MM.1S (cell line): ENCODE data around the gene FCHO2.

ENCODE experiments used
- EZH2 ChIP-seq: fragments of 300-600 bp; sonication (generic); optimal IDR thresholded peaks from 2 replicates; pipeline ENCODE3; 2017; ENCODE audit warnings: low read depth, mild to moderate bottlenecking, antibody characterized with exemption, low read length, mixed read lengths
- TF ChIP-seq, protein P1 (sequence below): fragments of 300-600 bp; sonication (generic); IDR thresholded peaks from 2 replicates; pipeline ENCODE4 v1.5.1; 2016; ENCODE audit warnings: antibody characterized with exemption, low read length, mixed read lengths

DNA sequence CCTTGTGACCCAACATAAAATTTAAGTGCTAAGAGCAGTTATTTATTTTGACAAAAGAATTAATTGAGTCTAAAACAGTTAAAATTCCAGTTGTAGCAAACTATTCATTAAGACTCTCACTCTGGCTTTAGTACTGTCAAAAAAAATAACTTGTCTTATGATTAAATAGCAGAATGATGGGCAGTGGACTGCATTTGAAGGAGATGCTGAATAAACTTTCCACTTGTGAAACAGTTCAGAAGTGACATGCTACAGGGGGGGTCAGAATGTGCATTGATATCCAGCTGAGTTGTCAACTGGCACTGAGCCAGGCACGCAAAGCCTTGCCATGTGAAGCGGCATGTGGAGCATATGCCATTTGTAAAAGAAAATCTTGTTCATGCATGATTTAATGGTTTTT is 76.0 kb downstream of the FCHO2 start:
- TF ChIP-seq, protein P1, sequence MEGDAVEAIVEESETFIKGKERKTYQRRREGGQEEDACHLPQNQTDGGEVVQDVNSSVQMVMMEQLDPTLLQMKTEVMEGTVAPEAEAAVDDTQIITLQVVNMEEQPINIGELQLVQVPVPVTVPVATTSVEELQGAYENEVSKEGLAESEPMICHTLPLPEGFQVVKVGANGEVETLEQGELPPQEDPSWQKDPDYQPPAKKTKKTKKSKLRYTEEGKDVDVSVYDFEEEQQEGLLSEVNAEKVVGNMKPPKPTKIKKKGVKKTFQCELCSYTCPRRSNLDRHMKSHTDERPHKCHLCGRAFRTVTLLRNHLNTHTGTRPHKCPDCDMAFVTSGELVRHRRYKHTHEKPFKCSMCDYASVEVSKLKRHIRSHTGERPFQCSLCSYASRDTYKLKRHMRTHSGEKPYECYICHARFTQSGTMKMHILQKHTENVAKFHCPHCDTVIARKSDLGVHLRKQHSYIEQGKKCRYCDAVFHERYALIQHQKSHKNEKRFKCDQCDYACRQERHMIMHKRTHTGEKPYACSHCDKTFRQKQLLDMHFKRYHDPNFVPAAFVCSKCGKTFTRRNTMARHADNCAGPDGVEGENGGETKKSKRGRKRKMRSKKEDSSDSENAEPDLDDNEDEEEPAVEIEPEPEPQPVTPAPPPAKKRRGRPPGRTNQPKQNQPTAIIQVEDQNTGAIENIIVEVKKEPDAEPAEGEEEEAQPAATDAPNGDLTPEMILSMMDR = no peak
- no peak for TF ChIP-seq EZH2
